ENCODE measurements around the gene RHOT2.

RHOT2 gene

DNA sequence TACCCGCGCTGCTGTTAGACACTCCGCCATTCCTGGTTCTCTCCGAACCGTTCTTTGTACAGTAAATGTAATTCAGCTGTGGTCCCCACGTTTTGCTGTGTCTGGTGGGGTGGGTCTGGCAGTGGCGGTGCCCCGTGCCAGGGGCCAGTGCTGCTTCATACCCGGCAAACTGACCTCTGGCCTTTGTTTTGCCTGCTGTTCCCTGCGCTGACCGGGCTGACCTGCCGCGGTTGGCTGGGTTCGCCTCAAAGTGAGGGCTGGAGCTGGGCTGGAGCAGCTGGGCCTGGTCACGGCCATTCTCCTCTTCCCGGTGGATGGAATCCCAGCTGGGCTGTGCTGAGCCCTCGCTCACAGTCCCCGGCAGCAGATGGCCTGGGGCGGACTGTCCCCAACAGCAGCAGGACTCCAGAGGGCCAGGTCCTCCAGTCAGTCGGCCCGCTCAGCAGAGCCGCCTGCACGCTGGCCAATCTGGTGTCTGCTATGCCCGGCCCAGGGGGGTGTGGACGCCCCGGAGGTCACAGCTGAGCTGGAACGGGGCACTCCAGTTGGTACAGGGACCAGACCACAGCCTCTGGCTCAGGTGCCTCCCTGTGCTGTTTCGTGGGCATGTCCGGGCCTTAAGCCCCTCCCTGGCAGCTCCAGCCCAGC lies 38.6 kb upstream of the RHOT2 start:
- TF ChIP-seq, protein P1, sequence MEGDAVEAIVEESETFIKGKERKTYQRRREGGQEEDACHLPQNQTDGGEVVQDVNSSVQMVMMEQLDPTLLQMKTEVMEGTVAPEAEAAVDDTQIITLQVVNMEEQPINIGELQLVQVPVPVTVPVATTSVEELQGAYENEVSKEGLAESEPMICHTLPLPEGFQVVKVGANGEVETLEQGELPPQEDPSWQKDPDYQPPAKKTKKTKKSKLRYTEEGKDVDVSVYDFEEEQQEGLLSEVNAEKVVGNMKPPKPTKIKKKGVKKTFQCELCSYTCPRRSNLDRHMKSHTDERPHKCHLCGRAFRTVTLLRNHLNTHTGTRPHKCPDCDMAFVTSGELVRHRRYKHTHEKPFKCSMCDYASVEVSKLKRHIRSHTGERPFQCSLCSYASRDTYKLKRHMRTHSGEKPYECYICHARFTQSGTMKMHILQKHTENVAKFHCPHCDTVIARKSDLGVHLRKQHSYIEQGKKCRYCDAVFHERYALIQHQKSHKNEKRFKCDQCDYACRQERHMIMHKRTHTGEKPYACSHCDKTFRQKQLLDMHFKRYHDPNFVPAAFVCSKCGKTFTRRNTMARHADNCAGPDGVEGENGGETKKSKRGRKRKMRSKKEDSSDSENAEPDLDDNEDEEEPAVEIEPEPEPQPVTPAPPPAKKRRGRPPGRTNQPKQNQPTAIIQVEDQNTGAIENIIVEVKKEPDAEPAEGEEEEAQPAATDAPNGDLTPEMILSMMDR (IDR thresholded peaks at IDR 0.05): no peak
- H3K4me3 ChIP-seq: no peak overlapping the region
- no peak overlapping the region for H3K27ac ChIP-seq
- no peak for DNase-seq (ENCODE audit: low spot score)

DNA sequence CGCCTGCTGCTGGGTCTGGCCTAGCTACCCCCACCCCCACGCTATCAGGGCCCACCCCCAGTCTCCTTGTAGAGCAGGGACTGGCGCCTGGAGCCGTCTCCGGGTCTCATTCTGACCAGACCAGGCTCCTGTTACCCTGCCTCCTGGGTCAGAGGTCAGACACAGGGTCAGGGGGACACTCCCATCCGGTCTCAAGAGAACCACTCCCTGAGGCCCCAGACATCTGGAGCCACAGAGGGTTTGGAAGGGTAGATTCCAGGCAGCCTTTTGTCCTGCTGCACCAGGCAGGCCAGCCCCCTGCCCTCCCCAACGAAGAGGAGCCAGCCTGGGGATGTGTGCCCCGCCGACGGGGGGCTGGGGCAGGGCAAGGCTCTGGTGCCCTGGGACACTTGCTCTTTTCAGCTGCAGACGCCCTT lies 38.1 kb upstream of the RHOT2 start:
- TF ChIP-seq, protein P1 (IDR thresholded peaks at IDR 0.05): no peak
- Histone ChIP-seq H3K4me3 (no peak overlapping the region), H3K27ac (no peak overlapping the region)
- DNase-seq (ENCODE audit: low spot score): no peak

DNA sequence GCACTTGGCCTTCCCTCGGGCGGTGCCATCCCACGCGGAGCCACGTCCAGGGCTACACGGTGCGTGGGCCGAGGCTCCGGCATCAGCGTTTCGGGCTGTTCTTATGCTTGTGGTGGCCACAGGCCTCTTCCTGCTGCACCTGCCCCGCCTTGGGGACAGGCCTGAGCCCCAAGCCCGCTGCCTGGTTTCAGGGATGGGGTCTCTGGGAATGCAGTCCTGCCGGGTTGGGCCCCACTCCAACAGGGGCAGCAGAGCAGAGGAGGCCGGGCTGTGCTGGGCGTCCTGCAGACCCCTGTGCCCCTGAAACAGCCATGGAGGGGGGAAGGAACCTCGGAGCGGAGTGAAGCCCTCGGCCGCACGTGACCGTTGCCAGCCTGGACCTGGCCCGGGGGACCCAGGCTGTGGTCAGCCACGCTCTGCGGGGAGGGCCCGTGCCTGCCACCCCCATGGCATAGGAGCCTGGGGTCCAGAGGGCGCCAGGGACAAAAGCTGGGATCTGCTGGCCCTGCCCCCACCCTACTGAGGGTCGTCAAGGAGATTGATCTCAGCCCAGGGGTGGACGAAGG lies 37.6 kb upstream of the RHOT2 start:
- Histone ChIP-seq H3K27ac (no peak overlapping the region), H3K4me3 (no peak overlapping the region)
- no peak for DNase-seq (ENCODE audit: low spot score)
- TF ChIP-seq, protein P1 (IDR thresholded peaks at IDR 0.05): no peak

DNA sequence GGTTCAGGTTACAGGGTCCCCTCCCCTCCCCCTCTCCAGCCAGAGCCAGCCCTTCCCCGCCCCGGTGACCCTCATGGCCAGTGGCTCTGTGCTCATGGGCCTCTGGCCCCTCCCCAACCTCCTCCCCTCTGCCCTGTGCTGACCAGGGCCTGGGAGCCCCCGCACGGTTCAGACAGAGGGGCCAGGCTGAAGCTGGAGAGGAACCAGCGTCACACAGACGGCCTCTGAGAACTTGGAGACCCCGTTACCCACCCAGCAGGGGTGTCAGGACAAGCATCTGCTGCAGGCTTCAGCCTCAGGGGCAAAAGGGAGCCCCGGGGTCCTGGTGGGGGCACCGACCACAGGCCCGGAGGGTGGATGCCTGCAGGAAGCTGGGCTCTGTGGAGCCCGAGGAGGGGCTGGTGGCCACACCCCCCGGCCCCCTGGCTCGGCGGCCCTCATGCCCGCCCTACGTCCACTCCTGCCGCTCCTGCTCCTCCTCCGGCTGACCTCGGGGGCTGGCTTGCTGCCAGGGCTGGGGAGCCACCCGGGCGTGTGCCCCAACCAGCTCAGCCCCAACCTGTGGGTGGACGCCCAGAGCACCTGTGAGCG lies 37.0 kb upstream of the RHOT2 start, which contains the start of gene WFIKKN1:
TSS of gene WFIKKN1 (plus strand) at position 171 of the 591 bp plus-strand sequence. CDS start at position 440, 269 bp downstream.
- Histone ChIP-seq H3K4me3 (no peak within 1 kb of the TSS), H3K27ac (no peak within 1 kb of the TSS)
- TF ChIP-seq, protein P1 (IDR thresholded peaks at IDR 0.05): no peak
- no peak for DNase-seq (ENCODE audit: low spot score)

DNA sequence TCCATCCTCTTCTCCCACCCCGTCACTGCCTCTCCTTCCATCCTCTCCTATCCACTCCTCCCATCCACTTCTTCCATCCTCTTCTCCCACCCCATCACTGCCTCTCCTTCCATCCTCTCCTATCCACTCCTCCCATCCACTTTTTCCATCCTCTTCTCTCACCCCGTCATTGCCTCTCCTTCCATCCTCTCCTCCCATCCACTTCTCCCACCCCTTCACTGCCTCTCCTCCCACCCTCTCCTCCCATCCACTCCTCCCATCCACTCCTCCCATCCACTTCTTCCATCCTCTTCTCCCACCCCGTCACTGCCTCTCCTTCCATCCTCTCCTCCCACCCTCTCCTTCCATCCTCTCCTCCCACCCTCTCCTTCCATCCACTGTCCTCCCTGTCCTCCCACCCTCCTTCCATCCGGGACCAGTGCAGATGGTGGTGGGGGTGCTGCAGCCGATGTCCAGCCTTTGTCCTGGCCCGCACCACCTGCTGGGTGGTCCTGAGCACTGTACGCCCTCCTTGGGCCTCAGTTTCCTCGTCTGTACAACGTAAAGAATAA lies 36.0 kb upstream of the RHOT2 start:
- H3K4me3 ChIP-seq: no peak overlapping the region
- no peak for DNase-seq (ENCODE audit: low spot score)
- TF ChIP-seq, protein P1 (IDR thresholded peaks at IDR 0.05): no peak

DNA sequence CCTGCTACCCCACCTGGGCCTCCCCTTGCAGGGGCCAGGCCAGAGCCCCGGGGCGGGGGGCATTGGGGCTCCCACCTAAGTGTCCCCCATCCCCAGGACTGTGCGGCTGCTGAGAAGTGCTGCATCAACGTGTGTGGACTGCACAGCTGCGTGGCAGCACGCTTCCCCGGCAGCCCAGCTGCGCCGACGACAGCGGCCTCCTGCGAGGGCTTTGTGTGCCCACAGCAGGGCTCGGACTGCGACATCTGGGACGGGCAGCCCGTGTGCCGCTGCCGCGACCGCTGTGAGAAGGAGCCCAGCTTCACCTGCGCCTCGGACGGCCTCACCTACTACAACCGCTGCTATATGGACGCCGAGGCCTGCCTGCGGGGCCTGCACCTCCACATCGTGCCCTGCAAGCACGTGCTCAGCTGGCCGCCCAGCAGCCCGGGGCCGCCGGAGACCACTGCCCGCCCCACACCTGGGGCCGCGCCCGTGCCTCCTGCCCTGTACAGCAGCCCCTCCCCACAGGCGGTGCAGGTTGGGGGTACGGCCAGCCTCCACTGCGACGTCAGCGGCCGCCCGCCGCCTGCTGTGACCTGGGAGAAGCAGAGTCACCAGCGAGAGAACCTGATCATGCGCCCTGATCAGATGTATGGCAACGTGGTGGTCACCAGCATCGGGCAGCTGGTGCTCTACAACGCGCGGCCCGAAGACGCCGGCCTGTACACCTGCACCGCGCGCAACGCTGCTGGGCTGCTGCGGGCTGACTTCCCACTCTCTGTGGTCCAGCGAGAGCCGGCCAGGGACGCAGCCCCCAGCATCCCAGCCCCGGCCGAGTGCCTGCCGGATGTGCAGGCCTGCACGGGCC lies 35.2 kb upstream of the RHOT2 start:
- DNase-seq (ENCODE audit: low spot score): no peak
- H3K27ac ChIP-seq: no peak overlapping the region
- TF ChIP-seq, protein P1 (IDR thresholded peaks at IDR 0.05): no peak
- H3K4me3 ChIP-seq: no peak overlapping the region

More for the DNA sequence above, 36.0 kb upstream of the RHOT2 start:
- H3K27ac ChIP-seq: no peak overlapping the region

Measured in coronary artery (tissue), 2 donors.